Neural progenitor cell (in vitro differentiated cells): ENCODE results near the gene IFIH1. TPM values are rescaled to one million over a fixed set of nuclear protein-coding genes. Genes with fewer than 3 reads are reported as not detected.

Experiments used
- DNase-seq: peaks from one replicate; pipeline ENCODE4 v3.0.0-alpha.2; 2016; ENCODE audit warnings: low spot score
- H2AFZ ChIP-seq: fragments of 200-600 bp; sonication (generic); replicated peaks from 2 replicates; pipeline ENCODE4 v1.6.1; 2016; ENCODE audit warnings: antibody characterized with exemption
- H3F3A ChIP-seq: fragments of 200-600 bp; sonication (generic); 2 replicates; pipeline ENCODE4 v1.6.1; 2016; ENCODE audit warnings: antibody characterized with exemption, low read depth
- H3K27ac ChIP-seq: fragments of 200-600 bp; sonication (generic); 2 replicates; pipeline ENCODE4 v1.5.1; 2016; ENCODE audit warnings: mild to moderate bottlenecking
- H3K27me3 ChIP-seq: fragments of 200-600 bp; sonication (generic); 2 replicates; pipeline ENCODE4 v1.6.1; 2016; ENCODE audit warnings: mild to moderate bottlenecking, moderate library complexity
- H3K36me3 ChIP-seq: fragments of 200-600 bp; sonication (generic); 2 replicates; pipeline ENCODE4 v1.5.1; 2016
- H3K4me1 ChIP-seq: fragments of 200-600 bp; sonication (generic); 2 replicates; pipeline ENCODE4 v1.6.1; 2016; ENCODE audit warnings: mixed run types
- H3K4me2 ChIP-seq: fragments of 200-600 bp; sonication (generic); 2 replicates; pipeline ENCODE4 v1.6.1; 2016
- H3K4me3 ChIP-seq: fragments of 200-600 bp; sonication (generic); 2 replicates; pipeline ENCODE4 v1.5.1; 2016
- H3K79me2 ChIP-seq: fragments of 200-600 bp; sonication (generic); 2 replicates; pipeline ENCODE4 v1.6.1; 2016; ENCODE audit warnings: low read depth
- H3K9ac ChIP-seq: fragments of 200-600 bp; sonication (generic); 2 replicates; pipeline ENCODE4 v1.6.1; 2016
- H3K9me3 ChIP-seq: fragments of 200-600 bp; sonication (generic); 2 replicates; pipeline ENCODE4 v1.5.1; 2016; ENCODE audit warnings: low read depth
- H4K20me1 ChIP-seq: fragments of 200-600 bp; sonication (generic); 2 replicates; pipeline ENCODE4 v1.6.1; 2016; ENCODE audit warnings: low read depth
- H3K27ac Mint-ChIP-seq: 3 replicates; pipeline ENCODE4 v1.8.0; 2021; ENCODE audit warnings: mixed read lengths
- H3K27me3 Mint-ChIP-seq: 2 replicates; pipeline ENCODE4 v1.8.0; 2022; ENCODE audit warnings: low read depth, mild to moderate bottlenecking, inconsistent platforms, moderate library complexity, mixed read lengths; ENCODE audit not compliant: insufficient read depth
- H3K36me3 Mint-ChIP-seq: 3 replicates; pipeline ENCODE4 v1.8.0; 2021; ENCODE audit warnings: mixed read lengths
- H3K4me1 Mint-ChIP-seq: 3 replicates; pipeline ENCODE4 v1.8.0; 2021; ENCODE audit warnings: mixed read lengths
- H3K4me3 Mint-ChIP-seq: 3 replicates; pipeline ENCODE4 v1.8.0; 2021; ENCODE audit warnings: mild to moderate bottlenecking, moderate library complexity, mixed read lengths
- H3K9me3 Mint-ChIP-seq: 3 replicates; pipeline ENCODE4 v1.8.0; 2020; ENCODE audit warnings: mixed read lengths
- EZH2 ChIP-seq: fragments of 200-600 bp; sonication (generic); IDR thresholded peaks from 2 replicates; pipeline ENCODE4 v1.6.1; 2017; ENCODE audit warnings: antibody characterized with exemption, mild to moderate bottlenecking, moderate library complexity
- EZH2phosphoT487 ChIP-seq: fragments of 200-600 bp; sonication (generic); IDR thresholded peaks from 2 replicates; pipeline ENCODE4 v1.6.1; 2017; ENCODE audit warnings: antibody characterized with exemption
- total RNA-seq: library from RNA; depleted of rRNA; stranded (reverse); fragments of >200 nt; gene quantifications from 2 replicates; pipeline ENCODE4 v1.2.3, GENCODE V29; 2015; ENCODE audit warnings: low replicate concordance
- TF ChIP-seq, protein P1 (sequence below): fragments of 200-600 bp; sonication (generic); IDR thresholded peaks from 2 replicates; pipeline ENCODE4 v1.5.1; 2017; ENCODE audit warnings: antibody characterized with exemption, mild to moderate bottlenecking

IFIH1 gene
- total RNA-seq, 1 donor from 2014 or later, result 0.79 TPM

DNA sequence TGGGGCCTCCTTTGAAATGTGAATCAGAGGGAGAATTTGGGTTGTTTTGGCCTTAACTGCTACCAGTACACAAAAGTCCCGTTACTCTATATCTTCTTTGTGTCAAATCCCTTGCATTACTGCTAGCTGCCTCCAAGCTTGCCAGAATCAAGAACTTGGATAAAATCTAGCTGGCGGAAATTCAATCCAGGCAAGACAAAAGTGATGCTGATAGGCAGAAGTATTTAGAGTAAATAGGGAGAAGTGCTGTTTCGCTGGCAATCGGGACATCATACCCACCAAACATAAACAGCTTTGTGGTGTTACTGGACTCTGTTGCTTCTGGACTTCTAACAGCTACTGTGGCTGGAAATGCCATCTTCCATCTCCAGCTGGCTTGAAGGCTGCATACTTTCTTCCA is 2.5 kb downstream of the IFIH1 start:
- DNase-seq, result no peak
- H2AFZ ChIP-seq, result no peak overlapping the region
- H3K27ac ChIP-seq, result no peak overlapping the region
- no peak overlapping the region for H3K4me2 ChIP-seq
- no peaks in the 10 kb centered on the region for H4K20me1 ChIP-seq
- H3K36me3 Mint-ChIP-seq, result no peaks in the 10 kb centered on the region
- no peak overlapping the region for H3K9ac ChIP-seq
- H3K36me3 ChIP-seq, result no peaks in the 10 kb centered on the region
- H3K27me3 Mint-ChIP-seq, result no peaks in the 10 kb centered on the region
- no peak overlapping the region for H3K27ac Mint-ChIP-seq
- peaks cover 3% of the 10 kb centered on the region for H3K9me3 Mint-ChIP-seq
- no peaks in the 10 kb centered on the region for H3K79me2 ChIP-seq
- H3F3A ChIP-seq, result no peaks in the 10 kb centered on the region
- H3K4me3 ChIP-seq, result no peak overlapping the region
- peaks cover 38% of the 10 kb centered on the region for H3K27me3 ChIP-seq
- TF ChIP-seq, protein P1, sequence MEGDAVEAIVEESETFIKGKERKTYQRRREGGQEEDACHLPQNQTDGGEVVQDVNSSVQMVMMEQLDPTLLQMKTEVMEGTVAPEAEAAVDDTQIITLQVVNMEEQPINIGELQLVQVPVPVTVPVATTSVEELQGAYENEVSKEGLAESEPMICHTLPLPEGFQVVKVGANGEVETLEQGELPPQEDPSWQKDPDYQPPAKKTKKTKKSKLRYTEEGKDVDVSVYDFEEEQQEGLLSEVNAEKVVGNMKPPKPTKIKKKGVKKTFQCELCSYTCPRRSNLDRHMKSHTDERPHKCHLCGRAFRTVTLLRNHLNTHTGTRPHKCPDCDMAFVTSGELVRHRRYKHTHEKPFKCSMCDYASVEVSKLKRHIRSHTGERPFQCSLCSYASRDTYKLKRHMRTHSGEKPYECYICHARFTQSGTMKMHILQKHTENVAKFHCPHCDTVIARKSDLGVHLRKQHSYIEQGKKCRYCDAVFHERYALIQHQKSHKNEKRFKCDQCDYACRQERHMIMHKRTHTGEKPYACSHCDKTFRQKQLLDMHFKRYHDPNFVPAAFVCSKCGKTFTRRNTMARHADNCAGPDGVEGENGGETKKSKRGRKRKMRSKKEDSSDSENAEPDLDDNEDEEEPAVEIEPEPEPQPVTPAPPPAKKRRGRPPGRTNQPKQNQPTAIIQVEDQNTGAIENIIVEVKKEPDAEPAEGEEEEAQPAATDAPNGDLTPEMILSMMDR, result no peak
- TF ChIP-seq EZH2phosphoT487 (no peak), EZH2 (no peak)
- peaks cover 5% of the 10 kb centered on the region for H3K4me1 Mint-ChIP-seq
- H3K9me3 ChIP-seq, result no peaks in the 10 kb centered on the region
- no peak overlapping the region for H3K4me3 Mint-ChIP-seq
- no peaks in the 10 kb centered on the region for H3K4me1 ChIP-seq

DNA sequence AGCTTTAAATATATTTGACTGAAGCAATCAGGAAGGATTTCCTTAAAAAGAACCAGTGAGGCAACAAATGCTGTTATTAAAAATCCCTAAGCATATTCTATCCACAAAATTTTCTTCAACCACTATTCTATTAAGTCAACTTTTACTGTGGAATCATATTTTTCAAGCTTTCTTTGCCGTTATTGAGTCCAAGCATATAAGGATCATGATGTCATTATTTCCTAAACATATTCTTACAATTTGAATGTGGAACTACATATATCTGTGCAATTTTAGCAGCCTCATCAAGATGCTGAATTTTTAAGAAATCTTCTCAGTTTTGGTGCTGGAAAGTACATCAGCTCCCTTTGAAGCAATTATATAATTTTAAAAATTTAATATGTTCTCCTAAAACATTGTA is 5.6 kb downstream of the IFIH1 start:
- no peak overlapping the region for H3K9ac ChIP-seq
- H3F3A ChIP-seq, result no peaks in the 10 kb centered on the region
- no peaks in the 10 kb centered on the region for H3K9me3 ChIP-seq
- no peaks in the 10 kb centered on the region for H3K4me1 ChIP-seq
- H3K79me2 ChIP-seq, result no peaks in the 10 kb centered on the region
- no peak overlapping the region for H3K4me3 Mint-ChIP-seq
- peaks cover 3% of the 10 kb centered on the region for H3K9me3 Mint-ChIP-seq
- no peak overlapping the region for H3K27ac Mint-ChIP-seq
- no peaks in the 10 kb centered on the region for H3K36me3 ChIP-seq
- H2AFZ ChIP-seq, result no peak overlapping the region
- peaks cover 21% of the 10 kb centered on the region for H3K27me3 ChIP-seq
- no peak overlapping the region for H3K27ac ChIP-seq
- no peak overlapping the region for H3K4me3 ChIP-seq
- DNase-seq, result no peak
- TF ChIP-seq, protein P1, result no peak
- no peak for TF ChIP-seq EZH2
- TF ChIP-seq EZH2phosphoT487, result no peak
- no peaks in the 10 kb centered on the region for H3K4me1 Mint-ChIP-seq
- no peaks in the 10 kb centered on the region for H4K20me1 ChIP-seq
- peaks cover 2% of the 10 kb centered on the region for H3K27me3 Mint-ChIP-seq
- no peaks in the 10 kb centered on the region for H3K36me3 Mint-ChIP-seq
- H3K4me2 ChIP-seq, result no peak overlapping the region

DNA sequence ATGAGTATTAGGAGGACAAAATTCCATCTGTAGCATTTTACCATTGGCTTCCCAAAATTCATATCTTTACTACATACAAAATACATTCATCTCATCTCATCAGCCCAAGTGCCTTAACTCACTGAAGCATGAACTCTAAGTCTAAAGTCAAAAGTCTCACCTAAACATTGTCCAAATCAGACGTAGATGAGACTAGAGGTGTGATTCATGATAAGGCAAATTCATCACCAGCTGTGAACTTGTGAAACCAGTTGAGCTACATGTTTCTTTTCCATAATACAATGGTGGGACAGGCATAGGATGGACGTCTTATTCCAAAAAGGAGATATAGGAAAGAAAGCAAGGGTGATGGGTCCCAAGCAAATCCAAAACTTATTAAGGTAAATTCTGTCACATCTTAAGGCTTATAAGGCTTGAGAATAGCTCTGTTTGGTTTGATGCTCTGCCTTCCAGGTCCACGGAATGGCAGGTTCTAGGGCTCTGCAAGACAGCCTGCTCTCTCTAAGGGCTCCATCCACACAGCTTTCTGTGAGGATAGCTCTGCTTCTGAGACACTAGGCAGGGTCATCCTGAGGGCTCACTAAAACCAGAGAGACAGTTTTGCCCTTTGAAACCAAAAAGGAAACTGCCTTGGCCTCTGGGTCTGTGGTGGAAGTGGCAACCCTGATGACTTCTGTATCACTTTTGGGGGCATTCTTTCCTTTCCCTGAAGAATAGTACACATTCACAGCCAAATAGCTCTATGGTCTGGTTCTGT is 9.6 kb downstream of the IFIH1 start:
- Histone ChIP-seq H3K36me3 (no peaks in the 10 kb centered on the region), H3K4me2 (no peak overlapping the region), H3K4me3 (no peak overlapping the region), H3K79me2 (no peaks in the 10 kb centered on the region), H2AFZ (no peak overlapping the region), H3K4me1 (no peaks in the 10 kb centered on the region), H3K9me3 (no peaks in the 10 kb centered on the region), H3K27ac (no peak overlapping the region), H3K27me3 (no peaks in the 10 kb centered on the region), H3F3A (no peaks in the 10 kb centered on the region), H4K20me1 (no peaks in the 10 kb centered on the region), H3K9ac (no peak overlapping the region)
- TF ChIP-seq EZH2phosphoT487 (no peak), EZH2 (no peak)
- TF ChIP-seq, protein P1, result no peak
- peaks cover 2% of the 10 kb centered on the region for H3K27me3 Mint-ChIP-seq
- H3K9me3 Mint-ChIP-seq, result no peaks in the 10 kb centered on the region
- H3K4me1 Mint-ChIP-seq, result no peaks in the 10 kb centered on the region
- no peaks in the 10 kb centered on the region for H3K36me3 Mint-ChIP-seq
- no peak overlapping the region for H3K27ac Mint-ChIP-seq
- DNase-seq, result no peak
- no peak overlapping the region for H3K4me3 Mint-ChIP-seq
